Cardiac muscle cell (in vitro differentiated cells and primary cell): ENCODE data around the gene BAZ1B. TPM values are rescaled to one million over a fixed set of nuclear protein-coding genes. Genes with fewer than 3 reads are reported as not detected.
"Not testable (repeated sequence)": the region's sequence is repeated elsewhere in the genome, so short reads cannot be mapped to it uniquely, and the experiment has no call there.

Experiments
- DNase-seq, 2 donors: peaks; one replicate each; pipeline versions ENCODE4 v3.0.0 to v3.0.0-alpha.2; 2010 to 2017; ENCODE audit warnings: low read depth in 1 of 2, low spot score in 1 of 2
- H3K27ac ChIP-seq: fragments of 200-600 bp; sonication (generic); 2 replicates; pipeline ENCODE4 v1.5.1; 2016
- H3K27me3 ChIP-seq: fragments of 200-600 bp; sonication (generic); 2 replicates; pipeline ENCODE4 v1.6.0; 2016; ENCODE audit warnings: control low read depth
- H3K36me3 ChIP-seq: fragments of 200-600 bp; sonication (generic); 2 replicates; pipeline ENCODE4 v1.5.1; 2016; ENCODE audit warnings: control low read depth
- H3K4me1 ChIP-seq: fragments of 200-600 bp; sonication (generic); 2 replicates; pipeline ENCODE4 v1.8.1; 2017; ENCODE audit warnings: low read depth, mild to moderate bottlenecking, mixed run types
- H3K4me3 ChIP-seq: fragments of 200-600 bp; sonication (generic); 2 replicates; pipeline ENCODE4 v1.5.1; 2016; ENCODE audit warnings: mild to moderate bottlenecking
- H3K9me3 ChIP-seq: fragments of 200-600 bp; sonication (generic); 2 replicates; pipeline ENCODE4 v1.5.1; 2017; ENCODE audit warnings: low read depth, mild to moderate bottlenecking, control low read depth
- polyA plus RNA-seq: library from polyadenylated mRNA; unstranded; fragments of >200 nt; fragmentation: Nextera tagmentation; extraction: Ambion mirVana; gene quantifications from 2 replicates; pipeline ENCODE4 v1.2.1, GENCODE V29; 2016
- total RNA-seq: library from RNA; depleted of rRNA; stranded (reverse); fragments of >200 nt; gene quantifications from 2 replicates; pipeline ENCODE4 v1.2.3, GENCODE V29; 2016
- TF ChIP-seq, protein P1 (sequence below): IDR thresholded peaks from 2 replicates; pipeline ENCODE4 v1.5.1; 2012; ENCODE audit warnings: low read depth, mild to moderate bottlenecking, low read length

BAZ1B gene
- total and polyA plus RNA-seq, 2 experiments from 2014 or later, result 19.7 to 42.5 TPM

GRCh38 chr7:73433924-73434700 is 88.0 kb downstream of the BAZ1B start:
- H3K9me3 ChIP-seq, result no peaks in the 10 kb centered on the region
- no peaks in the 10 kb centered on the region for H3K4me1 ChIP-seq
- no peaks in the 10 kb centered on the region for H3K36me3 ChIP-seq
- peak overlapping the region; percentile 40 for H3K4me3 ChIP-seq
- no peak overlapping the region for H3K27ac ChIP-seq
- H3K27me3 ChIP-seq, result peaks cover 5% of the 10 kb centered on the region
- peak in 1 of 2 donors; percentile 16 for DNase-seq
- TF ChIP-seq, protein P1, sequence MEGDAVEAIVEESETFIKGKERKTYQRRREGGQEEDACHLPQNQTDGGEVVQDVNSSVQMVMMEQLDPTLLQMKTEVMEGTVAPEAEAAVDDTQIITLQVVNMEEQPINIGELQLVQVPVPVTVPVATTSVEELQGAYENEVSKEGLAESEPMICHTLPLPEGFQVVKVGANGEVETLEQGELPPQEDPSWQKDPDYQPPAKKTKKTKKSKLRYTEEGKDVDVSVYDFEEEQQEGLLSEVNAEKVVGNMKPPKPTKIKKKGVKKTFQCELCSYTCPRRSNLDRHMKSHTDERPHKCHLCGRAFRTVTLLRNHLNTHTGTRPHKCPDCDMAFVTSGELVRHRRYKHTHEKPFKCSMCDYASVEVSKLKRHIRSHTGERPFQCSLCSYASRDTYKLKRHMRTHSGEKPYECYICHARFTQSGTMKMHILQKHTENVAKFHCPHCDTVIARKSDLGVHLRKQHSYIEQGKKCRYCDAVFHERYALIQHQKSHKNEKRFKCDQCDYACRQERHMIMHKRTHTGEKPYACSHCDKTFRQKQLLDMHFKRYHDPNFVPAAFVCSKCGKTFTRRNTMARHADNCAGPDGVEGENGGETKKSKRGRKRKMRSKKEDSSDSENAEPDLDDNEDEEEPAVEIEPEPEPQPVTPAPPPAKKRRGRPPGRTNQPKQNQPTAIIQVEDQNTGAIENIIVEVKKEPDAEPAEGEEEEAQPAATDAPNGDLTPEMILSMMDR, result no peak

DNA sequence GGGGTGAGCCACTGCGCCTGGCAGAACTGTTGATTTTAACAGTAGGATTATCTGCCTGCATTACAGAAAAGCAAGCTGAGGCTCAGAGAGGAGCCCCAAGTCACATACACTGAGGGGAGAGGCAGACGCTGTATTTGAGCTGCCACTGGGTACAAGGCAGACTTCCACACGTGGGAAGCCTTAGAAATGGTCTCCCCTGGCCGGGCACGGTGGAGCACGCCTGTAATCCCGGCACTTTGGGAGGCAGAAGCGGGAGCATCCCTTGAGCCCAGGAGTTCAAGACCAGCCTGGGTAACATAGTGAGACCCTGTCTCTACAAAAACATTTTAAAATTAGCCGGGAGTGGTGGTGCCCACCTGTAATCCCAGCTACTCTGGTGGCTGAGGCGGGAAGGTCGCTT is 89.4 kb downstream of the BAZ1B start:
- TF ChIP-seq, protein P1, result no peak
- Histone ChIP-seq H3K36me3 (no peaks in the 10 kb centered on the region), H3K9me3 (no peaks in the 10 kb centered on the region)

DNA sequence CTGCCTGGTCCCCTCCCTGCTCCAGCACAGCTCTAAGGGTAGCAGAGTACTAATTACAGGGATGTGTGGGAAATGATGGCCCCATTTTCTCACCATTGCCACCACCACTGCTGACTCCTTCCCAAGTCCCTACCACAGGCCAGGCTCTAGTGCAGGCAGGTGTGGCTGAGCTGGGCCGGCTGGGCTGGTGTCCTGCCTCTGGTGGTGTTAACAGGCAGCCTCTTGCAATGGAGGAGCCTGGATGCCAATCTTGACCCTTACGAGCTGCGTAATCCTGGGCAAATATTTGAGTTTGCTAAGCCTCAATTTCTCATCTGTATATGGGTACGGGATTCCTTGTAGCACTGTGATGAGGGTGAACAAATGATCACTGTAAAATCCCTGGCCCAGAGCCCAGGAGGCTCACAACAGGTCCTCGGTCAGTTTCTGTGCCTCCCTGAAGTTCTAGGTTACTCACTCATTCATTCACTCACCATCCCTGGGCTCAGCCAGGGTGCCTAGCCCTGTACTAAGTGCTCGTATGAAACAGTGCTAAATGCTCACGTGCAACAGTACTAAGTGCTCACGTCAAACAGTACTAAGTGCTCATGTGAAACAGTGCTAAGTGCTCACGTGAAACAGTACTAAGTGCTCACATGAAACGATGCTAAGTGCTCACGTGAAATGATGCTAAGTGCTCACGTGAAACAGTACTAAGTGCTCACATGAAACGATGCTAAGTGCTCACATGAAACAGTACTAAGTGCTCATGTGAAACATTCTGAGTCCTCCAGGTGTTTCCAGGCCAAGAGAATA is 90.9 kb downstream of the BAZ1B start:
- Histone ChIP-seq H3K36me3 (no peaks in the 10 kb centered on the region), H3K4me3 (no peak overlapping the region)

More for the DNA sequence above, 89.4 kb downstream of the BAZ1B start:
- Histone ChIP-seq H3K27ac (no peak overlapping the region), H3K4me3 (no peak overlapping the region), H3K27me3 (peaks cover 5% of the 10 kb centered on the region), H3K4me1 (no peaks in the 10 kb centered on the region)
- no peak for DNase-seq

DNA sequence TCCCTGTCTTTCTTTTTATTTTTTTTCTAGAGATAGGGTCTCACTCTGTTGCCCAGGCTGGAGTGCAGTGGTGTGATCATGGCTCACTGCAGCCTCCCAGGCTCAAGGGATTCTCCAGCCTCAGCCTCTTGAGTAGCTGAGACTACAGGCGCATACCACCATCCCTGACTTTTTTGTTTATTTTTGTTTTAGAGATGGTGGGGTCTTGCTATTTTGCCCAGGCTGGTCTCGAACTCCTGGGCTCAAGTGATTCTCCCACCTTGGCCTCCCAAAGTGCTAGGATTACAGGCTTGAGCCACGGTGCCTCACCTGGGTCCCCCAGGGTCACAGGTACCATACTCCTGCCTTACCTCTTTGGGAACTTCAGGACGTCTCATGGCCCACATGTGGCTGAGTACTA is 91.6 kb downstream of the BAZ1B start:
- not testable (repeated sequence) for H3K4me1 ChIP-seq, H3K9me3 ChIP-seq, H3K4me3 ChIP-seq, H3K27ac ChIP-seq, H3K27me3 ChIP-seq, H3K36me3 ChIP-seq, DNase-seq

More for the DNA sequence above, 90.9 kb downstream of the BAZ1B start:
- TF ChIP-seq, protein P1, result no peak
- no peak overlapping the region for H3K27ac ChIP-seq
- no peaks in the 10 kb centered on the region for H3K9me3 ChIP-seq
- H3K27me3 ChIP-seq, result peaks cover 5% of the 10 kb centered on the region
- H3K4me1 ChIP-seq, result no peaks in the 10 kb centered on the region
- no peak for DNase-seq

DNA sequence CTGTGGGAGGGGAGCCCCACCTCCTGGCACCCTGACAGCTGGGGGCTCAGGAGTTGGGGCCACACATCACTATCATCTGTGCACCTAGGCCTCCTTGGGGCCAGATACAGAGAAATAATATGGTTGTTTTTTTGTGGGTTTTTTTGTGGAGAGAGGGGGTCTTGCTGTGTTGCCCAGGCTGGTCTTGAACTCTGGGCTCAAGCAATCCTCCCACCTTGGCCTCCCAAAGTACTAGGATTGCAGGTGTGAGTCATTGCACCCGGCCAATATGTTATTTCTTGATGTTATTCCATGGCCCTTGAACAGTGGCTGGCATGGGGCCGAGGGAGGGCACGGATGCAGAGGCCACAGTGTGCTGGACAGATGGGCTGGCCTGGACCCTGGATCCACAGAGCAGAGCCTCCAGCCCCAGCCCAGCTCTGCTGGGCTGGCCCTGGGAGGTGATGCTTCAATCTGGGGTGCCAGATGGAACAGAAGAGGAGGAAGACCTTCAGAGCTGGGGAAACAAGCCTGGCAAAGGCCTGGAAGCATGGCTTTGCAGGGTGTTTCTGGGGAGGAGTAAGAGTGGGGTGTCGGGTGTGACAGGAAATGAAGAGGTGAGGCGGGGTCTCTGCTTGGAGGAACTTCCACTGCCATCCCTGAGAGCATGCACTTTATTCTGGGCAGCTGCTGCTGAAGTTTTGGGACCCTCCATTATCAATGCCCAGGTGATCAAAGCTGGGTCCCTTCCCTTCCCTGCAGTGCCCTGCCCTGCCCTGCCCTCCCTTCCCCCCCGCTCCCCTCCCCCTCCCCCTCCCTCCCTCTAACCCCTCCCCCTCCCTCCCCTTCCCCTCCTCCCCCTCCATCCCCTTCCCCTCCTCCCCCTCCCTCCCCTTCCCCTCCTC is 92.2 kb downstream of the BAZ1B start:
- Histone ChIP-seq H3K27me3 (peaks cover 4% of the 10 kb centered on the region), H3K4me3 (no peak overlapping the region), H3K36me3 (no peaks in the 10 kb centered on the region), H3K9me3 (no peaks in the 10 kb centered on the region), H3K4me1 (no peaks in the 10 kb centered on the region), H3K27ac (no peak overlapping the region)
- no peak for DNase-seq
- TF ChIP-seq, protein P1, result no peak
